Thyroid gland (tissue), 4 donors: ENCODE measurements around the gene PTEN.

Experiments
- POLR2A ChIP-seq, 2 donors: fragments of 450-650 bp; IDR thresholded peaks; one replicate each; pipeline ENCODE4 v1.6.1; 2017; ENCODE audit warnings: antibody characterized with exemption in 2 of 2, mild to moderate bottlenecking in 2 of 2, moderate library complexity in 1 of 2
- TF ChIP-seq, protein P1 (sequence below), 6 experiments: fragments of 200-600 bp in 3 of 6; fragments of 450-650 bp in 3 of 6; sonication (generic) in 3 of 6; IDR thresholded peaks; one replicate each; pipeline ENCODE4 v1.5.1; 2016 to 2019; ENCODE audit warnings: antibody characterized with exemption in 6 of 6, mild to moderate bottlenecking in 2 of 6, inconsistent platforms in 1 of 6, moderate library complexity in 1 of 6

DNA sequence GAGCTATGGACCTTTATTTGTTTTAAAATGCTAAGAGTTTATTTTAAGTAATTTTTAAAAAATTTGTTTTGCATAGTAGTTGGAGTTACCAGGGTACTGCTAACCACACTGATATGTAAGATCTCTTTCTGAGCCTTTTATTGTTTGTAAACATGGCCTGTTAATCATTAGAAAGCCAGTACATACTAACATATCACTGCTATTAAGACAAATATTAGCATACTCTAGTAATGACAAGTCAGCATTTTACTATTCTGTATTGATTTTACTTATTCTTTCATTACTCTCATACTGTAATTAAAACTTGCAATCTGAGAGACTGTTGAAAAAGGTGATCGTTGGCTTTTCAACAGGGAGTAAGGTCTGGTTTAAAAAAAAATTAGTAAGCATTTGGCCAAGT, 66.7 kb downstream of the PTEN start:
- TF ChIP-seq, protein P1, sequence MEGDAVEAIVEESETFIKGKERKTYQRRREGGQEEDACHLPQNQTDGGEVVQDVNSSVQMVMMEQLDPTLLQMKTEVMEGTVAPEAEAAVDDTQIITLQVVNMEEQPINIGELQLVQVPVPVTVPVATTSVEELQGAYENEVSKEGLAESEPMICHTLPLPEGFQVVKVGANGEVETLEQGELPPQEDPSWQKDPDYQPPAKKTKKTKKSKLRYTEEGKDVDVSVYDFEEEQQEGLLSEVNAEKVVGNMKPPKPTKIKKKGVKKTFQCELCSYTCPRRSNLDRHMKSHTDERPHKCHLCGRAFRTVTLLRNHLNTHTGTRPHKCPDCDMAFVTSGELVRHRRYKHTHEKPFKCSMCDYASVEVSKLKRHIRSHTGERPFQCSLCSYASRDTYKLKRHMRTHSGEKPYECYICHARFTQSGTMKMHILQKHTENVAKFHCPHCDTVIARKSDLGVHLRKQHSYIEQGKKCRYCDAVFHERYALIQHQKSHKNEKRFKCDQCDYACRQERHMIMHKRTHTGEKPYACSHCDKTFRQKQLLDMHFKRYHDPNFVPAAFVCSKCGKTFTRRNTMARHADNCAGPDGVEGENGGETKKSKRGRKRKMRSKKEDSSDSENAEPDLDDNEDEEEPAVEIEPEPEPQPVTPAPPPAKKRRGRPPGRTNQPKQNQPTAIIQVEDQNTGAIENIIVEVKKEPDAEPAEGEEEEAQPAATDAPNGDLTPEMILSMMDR (IDR thresholded peaks at IDR 0.05), result no peak
- TF ChIP-seq POLR2A (IDR thresholded peaks at IDR 0.05), result no peak
